ENCODE data around the gene PSMD5.

- TF ChIP-seq CTCF (IDR thresholded peaks at IDR 0.05; ENCODE audit: low read depth, low read length, poor library complexity, severe bottlenecking) (no peak), EZH2phosphoT487 (IDR thresholded peaks at IDR 0.05; ENCODE audit: borderline replicate concordance, low read length) (no peak)
These were observed 30.8 kb upstream of the PSMD5 start for GRCh38 chr9:120873512-120873911.
